Panc1 (cell line): Measurements from ENCODE around the gene TGM6. TPM values are rescaled to one million over a fixed set of nuclear protein-coding genes. Genes with fewer than 3 reads are reported as not detected.

ENCODE experiments used
- ATAC-seq: fragments of 200-7000 bp; cut with Tn5 transposase; 2 replicates; pipeline ENCODE4 v1.9.1; 2020; ENCODE audit warnings: mild to moderate bottlenecking, moderate library complexity
- BruUV-seq: library from RNA; stranded (reverse); fragments of 400-500 nt; replicated peaks from 2 replicates; lab custom pipeline; 2021; lab: Mats Ljungman, UMichigan
- CTCF ChIA-PET: fragments of 300-600 bp; sonication (Branson Sonifier 250); formaldehyde crosslinking; loops from one replicate; lab custom pipeline; 2022; ENCODE audit warnings: antibody characterized with exemption; lab: Charles Lee
- POLR2A ChIA-PET: fragments of 300-600 bp; sonication (Branson Sonifier 250); formaldehyde crosslinking; loops from one replicate; lab custom pipeline; 2022; ENCODE audit warnings: antibody characterized with exemption; lab: Charles Lee
- DNase-seq: peaks from one replicate; pipeline ENCODE4 v3.0.0-alpha.2; 2010; ENCODE audit warnings: low read depth, low spot score
- H3K27ac ChIP-seq: 2 replicates; pipeline ENCODE4 v1.5.1; 2011; ENCODE audit warnings: mild to moderate bottlenecking, low read length, inconsistent platforms
- H3K27me3 ChIP-seq: fragments of 200-500 bp; sonication (Bioruptor generic); 2 replicates; pipeline ENCODE4 v1.6.0; 2014; ENCODE audit warnings: low read length, inconsistent platforms; ENCODE audit not compliant: control insufficient read depth, insufficient read depth
- H3K36me3 ChIP-seq: fragments of 200-500 bp; sonication (Bioruptor generic); 2 replicates; pipeline ENCODE4 v1.5.1; 2014; ENCODE audit warnings: inconsistent platforms, mild to moderate bottlenecking, low read length, moderate library complexity; ENCODE audit not compliant: control insufficient read depth, insufficient read depth
- H3K4me1 ChIP-seq: 2 replicates; pipeline ENCODE4 v1.5.1; 2011; ENCODE audit warnings: inconsistent platforms, mild to moderate bottlenecking, low read length, moderate library complexity; ENCODE audit not compliant: control insufficient read depth, insufficient read depth
- H3K4me3 ChIP-seq, 2 experiments: 2 replicates each; pipeline ENCODE4 v1.5.1; 2011 to 2012; ENCODE audit warnings: low read depth in 2 of 2, low read length in 2 of 2, mild to moderate bottlenecking in 2 of 2, inconsistent platforms in 1 of 2, moderate library complexity in 1 of 2
- H3K9me3 ChIP-seq: fragments of 200-500 bp; sonication (Bioruptor generic); 2 replicates; pipeline ENCODE4 v1.5.1; 2014; ENCODE audit warnings: low read depth, mild to moderate bottlenecking, inconsistent platforms, low read length, moderate library complexity; ENCODE audit not compliant: control insufficient read depth, insufficient read depth
- POLR2AphosphoS5 ChIP-seq: IDR thresholded peaks from 2 replicates; pipeline ENCODE4 v1.6.1; 2012; ENCODE audit warnings: mild to moderate bottlenecking, low read depth, low read length, moderate library complexity
- SIN3A ChIP-seq: IDR thresholded peaks from 2 replicates; pipeline ENCODE4 v1.6.1; 2012; ENCODE audit warnings: low read depth, mild to moderate bottlenecking, low read length, moderate library complexity, borderline replicate concordance; ENCODE audit not compliant: insufficient read depth
- TCF7L2 ChIP-seq: IDR thresholded peaks from 2 replicates; pipeline ENCODE4 v1.6.1; 2011; ENCODE audit warnings: mild to moderate bottlenecking, low read depth, low read length, inconsistent platforms
- in situ Hi-C: cut with HindIII; loops from 2 replicates; pipeline ENCODE4 v1.10.0; 2016; ENCODE audit warnings: low sequenced_read_pairs, low pct_unique_long_range_greater_than_20kb
- intact Hi-C: fragments of 100-400 bp; cut with micrococcal nuclease; formaldehyde crosslinking; loops from one replicate; pipeline ENCODE4 v1.10.0; 2022; ENCODE audit not compliant: unreplicated experiment
- total RNA-seq: library from RNA; stranded (reverse); gene quantifications from one replicate; pipeline ENCODE4 v1.2.1, GENCODE V29; 2021; ENCODE audit not compliant: unreplicated experiment
- TF ChIP-seq, protein P1 (sequence below): fragments of 450-650 bp; IDR thresholded peaks from 2 replicates; pipeline ENCODE4 v1.5.1; 2017; ENCODE audit warnings: mild to moderate bottlenecking
- TF ChIP-seq, protein P2 (sequence below), 2 experiments: IDR thresholded peaks; 2 replicates each; pipeline ENCODE4 v1.6.1; 2011 to 2012; ENCODE audit warnings: low read depth in 2 of 2, control low read depth in 1 of 2, low read length in 1 of 2, mild to moderate bottlenecking in 1 of 2, moderate library complexity in 1 of 2; ENCODE audit not compliant: insufficient read depth in 1 of 2

The TGM6 gene
- total RNA-seq, 1 experiment from 2014 or later: not detected

DNA sequence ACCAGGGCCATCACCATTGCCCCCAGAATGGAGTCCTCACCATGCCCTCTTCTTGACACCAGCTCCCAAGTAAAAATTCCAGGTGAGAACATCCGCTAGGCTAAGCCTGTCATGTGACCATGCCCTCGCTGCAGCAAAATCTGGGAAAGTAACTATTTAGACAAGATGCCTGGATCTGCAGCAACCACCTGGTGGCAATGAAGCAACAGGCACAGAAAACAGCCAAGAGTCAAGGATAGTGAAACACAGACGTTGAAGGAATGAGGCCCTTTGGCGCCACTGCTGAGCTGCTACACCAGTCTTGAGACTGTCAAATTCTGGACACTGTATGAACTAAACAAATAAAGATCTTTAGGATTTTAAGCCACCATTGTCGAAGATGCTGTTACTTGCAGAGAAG is 30.1 kb upstream of the TGM6 start:
- H3K9me3 ChIP-seq: no peaks in the 10 kb centered on the region
- no peak overlapping the region for H3K27ac ChIP-seq
- in situ Hi-C loops: no loop called here
- H3K36me3 ChIP-seq: no peaks in the 10 kb centered on the region
- DNase-seq (no peak), ATAC-seq (no peak)
- POLR2A ChIA-PET: no interaction called here
- peaks cover 6% of the 10 kb centered on the region; the same call in 1 of the 2 replicates for H3K27me3 ChIP-seq
- no peaks in the 10 kb centered on the region for H3K4me1 ChIP-seq
- CTCF ChIA-PET: interaction anchor here (0.7 kb wide), 1 partner anchor 584 kb away, joined by 4 read pairs; no protein-coding TSS in a partner anchor
- TF ChIP-seq POLR2AphosphoS5: no peak
- no peak for TF ChIP-seq TCF7L2
- no peak for TF ChIP-seq SIN3A
- TF ChIP-seq, protein P1, sequence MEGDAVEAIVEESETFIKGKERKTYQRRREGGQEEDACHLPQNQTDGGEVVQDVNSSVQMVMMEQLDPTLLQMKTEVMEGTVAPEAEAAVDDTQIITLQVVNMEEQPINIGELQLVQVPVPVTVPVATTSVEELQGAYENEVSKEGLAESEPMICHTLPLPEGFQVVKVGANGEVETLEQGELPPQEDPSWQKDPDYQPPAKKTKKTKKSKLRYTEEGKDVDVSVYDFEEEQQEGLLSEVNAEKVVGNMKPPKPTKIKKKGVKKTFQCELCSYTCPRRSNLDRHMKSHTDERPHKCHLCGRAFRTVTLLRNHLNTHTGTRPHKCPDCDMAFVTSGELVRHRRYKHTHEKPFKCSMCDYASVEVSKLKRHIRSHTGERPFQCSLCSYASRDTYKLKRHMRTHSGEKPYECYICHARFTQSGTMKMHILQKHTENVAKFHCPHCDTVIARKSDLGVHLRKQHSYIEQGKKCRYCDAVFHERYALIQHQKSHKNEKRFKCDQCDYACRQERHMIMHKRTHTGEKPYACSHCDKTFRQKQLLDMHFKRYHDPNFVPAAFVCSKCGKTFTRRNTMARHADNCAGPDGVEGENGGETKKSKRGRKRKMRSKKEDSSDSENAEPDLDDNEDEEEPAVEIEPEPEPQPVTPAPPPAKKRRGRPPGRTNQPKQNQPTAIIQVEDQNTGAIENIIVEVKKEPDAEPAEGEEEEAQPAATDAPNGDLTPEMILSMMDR: no peak
- TF ChIP-seq, protein P2, sequence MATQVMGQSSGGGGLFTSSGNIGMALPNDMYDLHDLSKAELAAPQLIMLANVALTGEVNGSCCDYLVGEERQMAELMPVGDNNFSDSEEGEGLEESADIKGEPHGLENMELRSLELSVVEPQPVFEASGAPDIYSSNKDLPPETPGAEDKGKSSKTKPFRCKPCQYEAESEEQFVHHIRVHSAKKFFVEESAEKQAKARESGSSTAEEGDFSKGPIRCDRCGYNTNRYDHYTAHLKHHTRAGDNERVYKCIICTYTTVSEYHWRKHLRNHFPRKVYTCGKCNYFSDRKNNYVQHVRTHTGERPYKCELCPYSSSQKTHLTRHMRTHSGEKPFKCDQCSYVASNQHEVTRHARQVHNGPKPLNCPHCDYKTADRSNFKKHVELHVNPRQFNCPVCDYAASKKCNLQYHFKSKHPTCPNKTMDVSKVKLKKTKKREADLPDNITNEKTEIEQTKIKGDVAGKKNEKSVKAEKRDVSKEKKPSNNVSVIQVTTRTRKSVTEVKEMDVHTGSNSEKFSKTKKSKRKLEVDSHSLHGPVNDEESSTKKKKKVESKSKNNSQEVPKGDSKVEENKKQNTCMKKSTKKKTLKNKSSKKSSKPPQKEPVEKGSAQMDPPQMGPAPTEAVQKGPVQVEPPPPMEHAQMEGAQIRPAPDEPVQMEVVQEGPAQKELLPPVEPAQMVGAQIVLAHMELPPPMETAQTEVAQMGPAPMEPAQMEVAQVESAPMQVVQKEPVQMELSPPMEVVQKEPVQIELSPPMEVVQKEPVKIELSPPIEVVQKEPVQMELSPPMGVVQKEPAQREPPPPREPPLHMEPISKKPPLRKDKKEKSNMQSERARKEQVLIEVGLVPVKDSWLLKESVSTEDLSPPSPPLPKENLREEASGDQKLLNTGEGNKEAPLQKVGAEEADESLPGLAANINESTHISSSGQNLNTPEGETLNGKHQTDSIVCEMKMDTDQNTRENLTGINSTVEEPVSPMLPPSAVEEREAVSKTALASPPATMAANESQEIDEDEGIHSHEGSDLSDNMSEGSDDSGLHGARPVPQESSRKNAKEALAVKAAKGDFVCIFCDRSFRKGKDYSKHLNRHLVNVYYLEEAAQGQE (IDR thresholded peaks at IDR 0.05; ENCODE audit: insufficient read depth in 1 of 2, low read depth in 2 of 2, low read length in 1 of 2): no peak
- BruUV-seq: no TSS peak
- intact Hi-C loops: loop anchor here (1.0 kb wide), 1 partner anchor 102 kb away; no protein-coding TSS in a partner anchor
- no peak overlapping the region for H3K4me3 ChIP-seq

- no peak overlapping the region for H3K27ac ChIP-seq
- H3K4me3 ChIP-seq: no peak overlapping the region
- CTCF ChIA-PET: no interaction called here
- in situ Hi-C loops (no loop called here), intact Hi-C loops (no loop called here)
- BruUV-seq: no TSS peak
- H3K9me3 ChIP-seq: no peaks in the 10 kb centered on the region
- ATAC-seq (no peak), DNase-seq (no peak)
- no peak for TF ChIP-seq TCF7L2
- TF ChIP-seq, protein P1: no peak
- TF ChIP-seq POLR2AphosphoS5: no peak
- POLR2A ChIA-PET: interaction anchor here (0.6 kb wide), 1 partner anchor 175 kb away, joined by 5 read pairs; no protein-coding TSS in a partner anchor
- H3K36me3 ChIP-seq: no peaks in the 10 kb centered on the region
- no peaks in the 10 kb centered on the region for H3K4me1 ChIP-seq
- peaks cover 10% of the 10 kb centered on the region for H3K27me3 ChIP-seq
Observed at GRCh38 chr20:2353231-2353630, 27.5 kb upstream of the TGM6 start.
